Suprapubic skin (tissue), 4 donors: ENCODE data around the gene UGCG. TPM values are rescaled to one million over a fixed set of nuclear protein-coding genes. Genes with fewer than 3 reads are reported as not detected.
"Not testable (repeated sequence)": the region's sequence is repeated elsewhere in the genome, so short reads cannot be mapped to it uniquely, and the experiment has no call there.

Source experiments
- DNase-seq, 2 donors: peaks; one replicate each; pipeline ENCODE4 v3.0.0-alpha.2; 2019; ENCODE audit warnings: low spot score in 2 of 2
- H3K27ac ChIP-seq: fragments of 200-600 bp; sonication (generic); one replicate; pipeline ENCODE4 v1.5.1; 2019
- H3K27me3 ChIP-seq: fragments of 200-600 bp; sonication (generic); one replicate; pipeline ENCODE4 v1.5.1; 2019
- H3K36me3 ChIP-seq: fragments of 200-600 bp; sonication (generic); one replicate; pipeline ENCODE4 v1.5.1; 2019
- H3K4me1 ChIP-seq: fragments of 200-600 bp; sonication (generic); one replicate; pipeline ENCODE4 v1.5.1; 2019
- H3K4me3 ChIP-seq: fragments of 200-600 bp; sonication (generic); one replicate; pipeline ENCODE4 v1.5.1; 2019; ENCODE audit warnings: mild to moderate bottlenecking
- H3K9me3 ChIP-seq: fragments of 200-600 bp; sonication (generic); one replicate; pipeline ENCODE4 v1.5.1; 2019
- CTCF ChIP-seq, 2 donors: fragments of 200-600 bp in 1 of 2; fragments of 450-650 bp in 1 of 2; sonication (generic) in 1 of 2; IDR thresholded peaks; one replicate each; pipeline ENCODE4 v1.5.1; 2016 to 2019; ENCODE audit warnings: antibody characterized with exemption in 2 of 2, mild to moderate bottlenecking in 1 of 2, moderate library complexity in 1 of 2
- EP300 ChIP-seq: sonication (generic); formaldehyde crosslinking; IDR thresholded peaks from one replicate; pipeline ENCODE4 v1.6.1; 2017; ENCODE audit warnings: antibody characterized with exemption
- POLR2A ChIP-seq, 2 donors: fragments of 450-650 bp; IDR thresholded peaks; one replicate each; pipeline ENCODE4 v1.6.1; 2017; ENCODE audit warnings: antibody characterized with exemption in 2 of 2, mild to moderate bottlenecking in 2 of 2, moderate library complexity in 2 of 2
- POLR2AphosphoS5 ChIP-seq, 3 donors: sonication (generic); formaldehyde crosslinking; IDR thresholded peaks; one replicate each; pipeline ENCODE4 v1.6.1; 2017; ENCODE audit warnings: antibody characterized with exemption in 3 of 3
- WGBS: methylation state at CpG from one replicate; pipeline ENCODE4 v1.1.5; 2018; 5-methylcytosine and 5-hydroxymethylcytosine counted together
- total RNA-seq, 4 donors: library from RNA; depleted of rRNA; stranded (reverse); fragments of >200 nt; gene quantifications; one replicate each; pipeline ENCODE4 v1.1.0, GENCODE V29; 2016

The UGCG gene
- total RNA-seq, 4 donors from 2014 or later: 50.0 to 134 (median 99.8) TPM

GRCh38 chr9:111952559-111952958 is 55.9 kb downstream of the UGCG start:
- Histone ChIP-seq H3K4me1 (peaks cover 3% of the 10 kb centered on the region), H3K4me3 (no peak overlapping the region), H3K27me3 (no peaks in the 10 kb centered on the region), H3K36me3 (no peaks in the 10 kb centered on the region), H3K27ac (no peak overlapping the region), H3K9me3 (no peaks in the 10 kb centered on the region)
- 73% methylated on average over 3 of the region's 3 CpGs for WGBS
- TF ChIP-seq POLR2A (IDR thresholded peaks at IDR 0.05) (no peak), POLR2AphosphoS5 (IDR thresholded peaks at IDR 0.05) (no peak), EP300 (no peak), CTCF (IDR thresholded peaks at IDR 0.05) (no peak)
- no peak for DNase-seq

GRCh38 chr9:111953444-111953843 is 56.8 kb downstream of the UGCG start:
- Histone ChIP-seq H3K27ac (no peak overlapping the region), H3K4me1 (peaks cover 9% of the 10 kb centered on the region), H3K27me3 (no peaks in the 10 kb centered on the region), H3K9me3 (no peaks in the 10 kb centered on the region), H3K4me3 (no peak overlapping the region), H3K36me3 (no peaks in the 10 kb centered on the region)
- WGBS: 80% methylated on average over 3 of the region's 3 CpGs
- no peak for DNase-seq
- no peak for TF ChIP-seq EP300
- no peak for TF ChIP-seq POLR2AphosphoS5 (IDR thresholded peaks at IDR 0.05)
- TF ChIP-seq CTCF (IDR thresholded peaks at IDR 0.05): no peak
- TF ChIP-seq POLR2A (IDR thresholded peaks at IDR 0.05): no peak

DNA sequence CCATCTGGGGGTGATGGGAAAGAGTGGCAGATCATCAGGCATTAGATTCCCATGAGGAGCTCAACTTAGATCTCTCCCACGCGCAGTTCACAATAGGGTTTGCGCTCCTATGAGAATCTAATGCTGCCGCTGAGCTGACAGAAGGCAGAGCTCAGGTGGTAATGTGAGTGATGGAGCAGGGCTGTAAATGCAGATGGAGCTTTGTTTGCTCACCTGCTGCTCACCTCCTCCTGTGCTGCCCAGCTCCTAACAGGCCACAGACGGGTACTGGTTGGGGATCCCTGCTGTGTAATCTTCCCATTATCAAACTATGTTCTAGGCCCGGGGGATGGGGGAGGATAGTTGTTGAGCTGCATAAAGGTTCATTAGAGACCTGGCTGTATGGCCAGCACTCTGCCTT is 58.4 kb downstream of the UGCG start:
- WGBS: 93% methylated on average over 6 of the region's 6 CpGs
- TF ChIP-seq EP300 (no peak), POLR2A (IDR thresholded peaks at IDR 0.05) (no peak), CTCF (IDR thresholded peaks at IDR 0.05) (no peak), POLR2AphosphoS5 (IDR thresholded peaks at IDR 0.05) (no peak)
- Histone ChIP-seq H3K4me1 (peaks cover 18% of the 10 kb centered on the region), H3K27ac (no peak overlapping the region), H3K36me3 (no peaks in the 10 kb centered on the region), H3K27me3 (no peaks in the 10 kb centered on the region), H3K9me3 (no peaks in the 10 kb centered on the region), H3K4me3 (no peak overlapping the region)
- no peak for DNase-seq

GRCh38 chr9:111957856-111958631 is 61.4 kb downstream of the UGCG start:
- H3K4me3 ChIP-seq: peak overlapping the region; percentile 14
- peak in 1 of 3 donors; percentile 46 for TF ChIP-seq POLR2AphosphoS5 (IDR thresholded peaks at IDR 0.05)
- no peak for TF ChIP-seq EP300
- TF ChIP-seq POLR2A (IDR thresholded peaks at IDR 0.05): no peak
- no peak for TF ChIP-seq CTCF (IDR thresholded peaks at IDR 0.05)
- WGBS: 8% methylated on average over 3 of the region's 3 CpGs
- no peaks in the 10 kb centered on the region for H3K27me3 ChIP-seq
- no peaks in the 10 kb centered on the region for H3K9me3 ChIP-seq
- DNase-seq: no peak
- peak overlapping the region; percentile 75 for H3K27ac ChIP-seq
- no peaks in the 10 kb centered on the region for H3K36me3 ChIP-seq
- H3K4me1 ChIP-seq: peaks cover 21% of the 10 kb centered on the region

- TF ChIP-seq POLR2A (IDR thresholded peaks at IDR 0.05) (no peak), POLR2AphosphoS5 (IDR thresholded peaks at IDR 0.05) (peak in 1 of 3 donors; percentile 41), EP300 (no peak)
- WGBS: 67% methylated on average over 7 of the region's 7 CpGs
- peak overlapping the region; percentile 75 for H3K27ac ChIP-seq
Measured at GRCh38 chr9:111959468-111960359, 63.1 kb downstream of the UGCG start.

DNA sequence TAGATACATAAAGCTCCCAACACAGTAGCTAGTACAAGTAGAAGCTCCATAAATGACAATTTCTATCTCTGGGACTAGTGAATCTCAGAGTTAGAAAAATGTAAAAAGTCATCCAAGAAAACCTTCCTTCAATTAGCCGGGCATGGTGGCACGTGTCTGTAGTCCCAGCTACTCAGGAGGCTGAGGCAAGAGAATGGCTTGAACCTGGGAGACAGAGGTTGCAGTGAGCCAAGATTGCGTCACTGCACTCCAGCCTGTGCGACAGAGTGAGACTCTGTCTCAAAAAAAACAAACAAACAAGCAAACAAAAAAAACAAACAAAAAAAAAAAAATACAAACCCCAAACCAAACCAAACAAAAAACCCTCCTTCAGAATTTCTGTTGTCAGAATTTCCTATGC is 63.9 kb downstream of the UGCG start:
- not testable (repeated sequence) for H3K27me3 ChIP-seq, DNase-seq, H3K4me3 ChIP-seq, H3K9me3 ChIP-seq, H3K36me3 ChIP-seq
- Histone ChIP-seq H3K27ac (peak overlapping the region; percentile 16), H3K4me1 (peaks cover 21% of the 10 kb centered on the region)
- 54% methylated on average over 4 of the region's 4 CpGs for WGBS

More at GRCh38 chr9:111959468-111960359, 63.1 kb downstream of the UGCG start:
- Histone ChIP-seq H3K4me1 (peaks cover 21% of the 10 kb centered on the region), H3K36me3 (no peaks in the 10 kb centered on the region), H3K4me3 (no peak overlapping the region), H3K27me3 (no peaks in the 10 kb centered on the region), H3K9me3 (no peaks in the 10 kb centered on the region)
- peak in 1 of 2 donors; percentile 79 for DNase-seq
